ENCODE results near the gene CHPF.

DNA sequence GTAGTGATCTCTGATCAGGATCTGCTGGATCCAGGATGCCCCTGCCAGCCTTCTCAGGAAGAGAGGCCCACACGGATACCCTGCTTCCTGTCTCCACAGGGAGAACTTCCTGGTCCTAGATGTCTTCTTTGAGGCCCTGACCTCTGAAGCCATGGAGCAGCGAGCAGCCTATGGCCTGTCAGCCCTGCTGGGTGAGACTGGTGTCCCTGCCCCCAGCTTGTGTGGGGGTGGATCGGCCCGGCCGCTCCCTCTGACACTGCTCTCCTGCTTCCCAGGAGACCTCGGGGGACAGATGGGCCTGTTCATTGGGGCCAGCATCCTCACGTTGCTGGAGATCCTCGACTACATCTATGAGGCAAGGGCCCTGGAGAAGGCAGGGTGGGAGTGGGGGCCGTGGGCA is 6.6 kb downstream of the CHPF start:
- TF ChIP-seq, protein P1, sequence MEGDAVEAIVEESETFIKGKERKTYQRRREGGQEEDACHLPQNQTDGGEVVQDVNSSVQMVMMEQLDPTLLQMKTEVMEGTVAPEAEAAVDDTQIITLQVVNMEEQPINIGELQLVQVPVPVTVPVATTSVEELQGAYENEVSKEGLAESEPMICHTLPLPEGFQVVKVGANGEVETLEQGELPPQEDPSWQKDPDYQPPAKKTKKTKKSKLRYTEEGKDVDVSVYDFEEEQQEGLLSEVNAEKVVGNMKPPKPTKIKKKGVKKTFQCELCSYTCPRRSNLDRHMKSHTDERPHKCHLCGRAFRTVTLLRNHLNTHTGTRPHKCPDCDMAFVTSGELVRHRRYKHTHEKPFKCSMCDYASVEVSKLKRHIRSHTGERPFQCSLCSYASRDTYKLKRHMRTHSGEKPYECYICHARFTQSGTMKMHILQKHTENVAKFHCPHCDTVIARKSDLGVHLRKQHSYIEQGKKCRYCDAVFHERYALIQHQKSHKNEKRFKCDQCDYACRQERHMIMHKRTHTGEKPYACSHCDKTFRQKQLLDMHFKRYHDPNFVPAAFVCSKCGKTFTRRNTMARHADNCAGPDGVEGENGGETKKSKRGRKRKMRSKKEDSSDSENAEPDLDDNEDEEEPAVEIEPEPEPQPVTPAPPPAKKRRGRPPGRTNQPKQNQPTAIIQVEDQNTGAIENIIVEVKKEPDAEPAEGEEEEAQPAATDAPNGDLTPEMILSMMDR (IDR thresholded peaks at IDR 0.05; ENCODE audit: insufficient read depth, low read length, poor library complexity, severe bottlenecking): no peak
- no peak for TF ChIP-seq EZH2phosphoT487 (conservative IDR thresholded peaks at IDR 0.05; ENCODE audit: low read length)

All from SU-DHL-6 (cell line).